Thoracic aorta (tissue), 2 donors: Measurements from ENCODE around the gene ATP5ME. TPM values are rescaled to one million over a fixed set of nuclear protein-coding genes. Genes with fewer than 3 reads are reported as not detected.

ENCODE experiments used
- ATAC-seq: fragments of 150-250 bp; one replicate; pipeline ENCODE4 v1.8.0; 2017; ENCODE audit warnings: low read depth; ENCODE audit not compliant: insufficient number of reproducible peaks, low FRiP score
- DNase-seq: peaks from one replicate; pipeline ENCODE4 v3.0.0-alpha.2; 2020; ENCODE audit warnings: low spot score
- H3K27ac ChIP-seq, 2 donors: fragments of 200-600 bp; sonication (generic); 1 replicate in 1 of 2; 2 replicates in 1 of 2; pipeline ENCODE4 v1.5.1; 2016; ENCODE audit warnings: mild to moderate bottlenecking in 2 of 2, moderate library complexity in 2 of 2
- H3K27me3 ChIP-seq: fragments of 200-600 bp; sonication (generic); replicated peaks from 2 replicates; pipeline ENCODE4 v1.6.0; 2016; ENCODE audit warnings: mild to moderate bottlenecking; ENCODE audit not compliant: insufficient read depth
- H3K36me3 ChIP-seq: fragments of 200-600 bp; sonication (generic); one replicate; pipeline ENCODE4 v1.5.1; 2016
- H3K4me1 ChIP-seq, 2 donors: fragments of 200-600 bp; sonication (generic); 1 replicate in 1 of 2; 2 replicates in 1 of 2; pipeline versions ENCODE4 v1.5.1 to v1.6.0; 2016; ENCODE audit warnings: low read depth in 2 of 2, mild to moderate bottlenecking in 1 of 2; ENCODE audit not compliant: control insufficient read depth in 1 of 2
- H3K4me3 ChIP-seq: fragments of 200-600 bp; sonication (generic); 2 replicates; pipeline ENCODE4 v1.5.1; 2016; ENCODE audit warnings: mild to moderate bottlenecking
- H3K9me3 ChIP-seq: fragments of 200-600 bp; sonication (generic); 2 replicates; pipeline ENCODE4 v1.5.1; 2016
- CTCF ChIP-seq: fragments of 200-600 bp; sonication (generic); IDR thresholded peaks from one replicate; pipeline ENCODE4 v1.5.1; 2019; ENCODE audit warnings: antibody characterized with exemption
- total RNA-seq, 2 donors: library from RNA; depleted of rRNA; stranded (reverse); fragments of >200 nt; gene quantifications; one replicate each; pipeline versions ENCODE4 v1.1.0 to v1.2.3, GENCODE V29; 2016

ATP5ME gene
- 10 to 100 TPM; 21.0 to 51.6 TPM for total RNA-seq

DNA sequence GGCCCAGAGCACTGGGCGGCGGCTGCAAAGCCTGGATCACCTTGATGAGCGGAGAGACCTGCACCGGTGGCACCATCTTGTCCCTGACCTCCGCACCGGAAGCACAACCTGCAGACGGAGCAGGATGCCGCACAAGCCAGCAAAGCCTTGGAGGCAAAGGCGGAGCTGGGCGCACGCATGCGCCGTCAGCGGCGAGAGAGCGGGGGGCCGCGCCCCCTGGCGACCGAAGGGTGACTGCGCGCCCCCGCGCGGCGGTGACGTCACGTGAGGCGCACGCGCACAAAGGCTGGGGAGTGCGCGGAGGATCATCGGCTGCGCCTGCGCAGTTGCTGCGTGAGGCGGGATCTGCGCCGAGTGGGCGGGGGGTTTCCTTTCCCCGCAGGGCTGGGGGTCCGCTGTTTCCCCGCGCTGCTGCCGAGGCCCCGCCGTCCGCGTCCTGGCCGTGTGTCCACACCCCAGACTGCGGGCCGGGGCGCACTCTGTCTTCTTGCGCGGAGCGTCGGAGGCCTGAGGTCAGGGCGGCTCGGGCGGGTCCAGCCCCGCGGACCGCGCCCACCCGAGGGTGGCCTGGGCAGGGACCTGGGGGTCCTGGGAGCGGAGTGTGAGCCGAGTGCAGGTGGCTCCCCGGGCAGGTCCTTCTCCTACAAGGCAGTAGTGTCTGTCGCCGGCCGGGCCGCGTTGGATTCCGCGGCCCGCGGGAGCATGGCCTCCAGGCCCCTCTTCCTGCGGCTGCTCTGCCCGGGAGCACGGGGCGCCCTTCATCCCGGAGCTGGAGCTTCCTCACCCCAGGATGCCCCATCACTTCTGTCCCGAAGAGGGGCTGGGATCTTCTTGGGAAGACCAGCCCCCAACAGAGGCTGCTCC is at the start of gene ATP5ME, which contains the start of gene MYL5:
Gene ATP5ME, minus strand, starts transcription at position 105 of the 864 bp plus-strand sequence. Its CDS starts 29 bp downstream, at position 76.
Gene MYL5, plus strand, starts transcription at position 371 of the 864 bp plus-strand sequence. CDS start 3,485 bp downstream, outside the sequence.
- Histone ChIP-seq H3K27ac (peak within 1 kb of the TSS; percentile 74 to 79), H3K27me3 (no peaks in the 10 kb centered on the region), H3K4me3 (peak within 1 kb of the TSS; percentile 88), H3K4me1 (peaks cover 13 to 17% of the 10 kb centered on the region in 2 donors), H3K36me3 (peaks cover 20% of the 10 kb centered on the region), H3K9me3 (no peaks in the 10 kb centered on the region)
- peak; percentile 90 for DNase-seq
- ATAC-seq: peak; percentile 92
- peak; percentile 68 for TF ChIP-seq CTCF

- no peak for TF ChIP-seq CTCF
- no peak for DNase-seq
- Histone ChIP-seq H3K4me3 (no peak overlapping the region), H3K9me3 (no peaks in the 10 kb centered on the region), H3K4me1 (no peaks in the 10 kb centered on the region), H3K27ac (no peak overlapping the region), H3K27me3 (no peaks in the 10 kb centered on the region), H3K36me3 (peaks cover 5% of the 10 kb centered on the region)
- ATAC-seq: no peak
These were observed 48.8 kb upstream of the ATP5ME start for GRCh38 chr4:722851-723360.

DNA sequence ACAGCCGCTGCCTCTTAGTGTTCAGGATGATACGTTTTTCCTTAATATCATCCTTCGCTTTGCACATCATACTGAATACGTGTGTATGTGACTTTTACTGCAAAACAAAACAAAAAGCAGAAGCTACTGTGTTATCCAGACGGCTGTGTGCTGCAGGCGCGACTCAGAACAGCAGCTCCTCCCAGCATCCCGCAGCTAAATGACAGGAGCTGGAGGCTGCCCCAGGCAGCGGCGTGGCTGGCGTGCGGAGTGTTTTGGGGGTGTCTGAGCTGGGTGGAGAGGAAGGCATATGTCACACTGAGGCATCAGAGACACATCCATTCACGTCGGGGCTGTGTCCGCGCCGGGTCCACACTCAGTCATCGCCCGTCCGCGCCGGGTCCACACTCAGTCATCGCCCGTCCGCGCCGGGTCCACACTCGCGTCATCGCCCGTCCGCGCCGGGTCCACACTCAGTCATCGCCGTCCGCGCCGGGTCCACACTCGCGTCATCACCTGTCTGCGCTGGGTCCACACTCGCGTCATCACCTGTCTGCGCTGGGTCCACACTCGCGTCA is 48.2 kb upstream of the ATP5ME start:
- no peak overlapping the region for H3K4me3 ChIP-seq
- DNase-seq (no peak), ATAC-seq (no peak)
- H3K27me3 ChIP-seq: no peaks in the 10 kb centered on the region
- peaks cover 5% of the 10 kb centered on the region for H3K36me3 ChIP-seq
- no peaks in the 10 kb centered on the region for H3K9me3 ChIP-seq
- H3K27ac ChIP-seq: no peak overlapping the region
- H3K4me1 ChIP-seq: no peaks in the 10 kb centered on the region
- no peak for TF ChIP-seq CTCF

DNA sequence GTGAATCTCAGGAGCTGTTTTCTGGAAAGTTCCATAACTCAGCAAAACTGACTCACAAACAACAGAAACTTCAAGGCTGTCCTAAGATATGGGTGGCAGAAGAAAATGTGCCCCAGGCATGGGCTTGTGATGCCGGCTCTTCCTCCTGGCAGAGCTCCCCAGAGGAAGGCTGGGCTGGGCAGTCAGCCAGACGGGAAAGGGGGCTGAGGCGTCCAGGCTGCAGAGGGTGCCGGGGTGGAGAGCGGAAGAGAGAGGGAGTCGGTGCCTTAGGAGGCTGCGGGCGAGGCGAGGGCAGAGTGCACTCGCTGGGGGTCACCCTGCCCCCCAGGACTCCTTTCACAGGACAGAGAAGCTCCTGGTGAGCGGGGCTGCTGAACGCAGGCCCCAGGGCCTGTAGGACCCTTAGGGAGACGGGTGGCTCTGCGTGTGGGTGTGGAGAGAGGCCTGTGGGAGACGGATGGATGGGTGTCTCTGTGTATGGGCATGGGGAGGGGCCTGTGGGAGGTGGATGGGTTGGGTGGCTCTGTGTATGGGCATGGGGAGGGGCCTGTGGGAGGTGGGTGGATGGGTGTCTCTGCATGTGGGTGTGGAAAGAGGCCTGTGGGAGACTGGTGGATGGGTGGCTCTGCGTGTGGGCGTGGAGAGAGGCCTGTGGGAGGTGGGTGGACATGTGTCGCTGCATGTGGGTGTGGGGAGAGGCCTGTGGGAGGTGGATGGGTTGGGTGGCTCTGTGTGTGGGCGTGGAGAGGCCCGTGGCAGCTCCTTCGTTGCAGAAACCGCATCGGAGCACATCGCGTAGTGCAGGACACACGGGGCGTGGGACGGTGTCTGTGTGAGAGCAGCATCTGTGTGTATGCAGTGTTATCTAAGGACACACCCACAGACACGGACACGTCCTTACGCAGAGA is 47.4 kb upstream of the ATP5ME start:
- ATAC-seq (no peak), DNase-seq (no peak)
- H3K27me3 ChIP-seq: no peaks in the 10 kb centered on the region
- no peak overlapping the region for H3K27ac ChIP-seq
- H3K4me1 ChIP-seq: no peaks in the 10 kb centered on the region
- H3K36me3 ChIP-seq: peaks cover 5% of the 10 kb centered on the region
- H3K9me3 ChIP-seq: no peaks in the 10 kb centered on the region
- no peak for TF ChIP-seq CTCF
- no peak overlapping the region for H3K4me3 ChIP-seq
